GM20000 (cell line): ENCODE results near the gene STIM1.

Experiments used
- DNase-seq: peaks from one replicate; pipeline ENCODE4 v3.0.0; 2012; ENCODE audit warnings: low spot score
- TF ChIP-seq, protein P1 (sequence below): IDR thresholded peaks from 2 replicates; pipeline ENCODE4 v1.5.1; 2012; ENCODE audit warnings: mild to moderate bottlenecking, control low read depth; ENCODE audit errors: extremely low read depth, missing control alignments

STIM1 gene

DNA sequence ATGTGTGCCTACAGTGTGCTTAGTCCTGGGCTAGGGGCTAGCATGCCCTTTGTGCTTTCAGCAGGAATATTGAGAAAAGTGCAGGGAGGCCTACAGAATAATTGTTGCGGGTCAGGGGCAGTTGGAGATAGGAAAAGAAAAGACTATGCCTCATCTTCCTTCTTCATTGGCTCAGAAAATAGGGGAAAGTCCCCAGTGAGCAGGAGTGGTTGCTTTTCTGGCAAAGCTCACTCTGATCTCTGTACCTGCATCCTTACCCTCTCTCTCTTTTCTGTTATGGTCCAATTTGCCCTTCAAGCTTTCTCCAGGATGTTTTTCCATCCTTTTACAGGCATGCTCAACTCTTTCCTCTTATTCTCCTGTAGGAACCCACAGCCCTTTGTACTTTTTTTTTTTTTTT lies 209.6 kb downstream of the STIM1 start:
- TF ChIP-seq, protein P1, sequence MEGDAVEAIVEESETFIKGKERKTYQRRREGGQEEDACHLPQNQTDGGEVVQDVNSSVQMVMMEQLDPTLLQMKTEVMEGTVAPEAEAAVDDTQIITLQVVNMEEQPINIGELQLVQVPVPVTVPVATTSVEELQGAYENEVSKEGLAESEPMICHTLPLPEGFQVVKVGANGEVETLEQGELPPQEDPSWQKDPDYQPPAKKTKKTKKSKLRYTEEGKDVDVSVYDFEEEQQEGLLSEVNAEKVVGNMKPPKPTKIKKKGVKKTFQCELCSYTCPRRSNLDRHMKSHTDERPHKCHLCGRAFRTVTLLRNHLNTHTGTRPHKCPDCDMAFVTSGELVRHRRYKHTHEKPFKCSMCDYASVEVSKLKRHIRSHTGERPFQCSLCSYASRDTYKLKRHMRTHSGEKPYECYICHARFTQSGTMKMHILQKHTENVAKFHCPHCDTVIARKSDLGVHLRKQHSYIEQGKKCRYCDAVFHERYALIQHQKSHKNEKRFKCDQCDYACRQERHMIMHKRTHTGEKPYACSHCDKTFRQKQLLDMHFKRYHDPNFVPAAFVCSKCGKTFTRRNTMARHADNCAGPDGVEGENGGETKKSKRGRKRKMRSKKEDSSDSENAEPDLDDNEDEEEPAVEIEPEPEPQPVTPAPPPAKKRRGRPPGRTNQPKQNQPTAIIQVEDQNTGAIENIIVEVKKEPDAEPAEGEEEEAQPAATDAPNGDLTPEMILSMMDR = no peak
- no peak for DNase-seq

DNA sequence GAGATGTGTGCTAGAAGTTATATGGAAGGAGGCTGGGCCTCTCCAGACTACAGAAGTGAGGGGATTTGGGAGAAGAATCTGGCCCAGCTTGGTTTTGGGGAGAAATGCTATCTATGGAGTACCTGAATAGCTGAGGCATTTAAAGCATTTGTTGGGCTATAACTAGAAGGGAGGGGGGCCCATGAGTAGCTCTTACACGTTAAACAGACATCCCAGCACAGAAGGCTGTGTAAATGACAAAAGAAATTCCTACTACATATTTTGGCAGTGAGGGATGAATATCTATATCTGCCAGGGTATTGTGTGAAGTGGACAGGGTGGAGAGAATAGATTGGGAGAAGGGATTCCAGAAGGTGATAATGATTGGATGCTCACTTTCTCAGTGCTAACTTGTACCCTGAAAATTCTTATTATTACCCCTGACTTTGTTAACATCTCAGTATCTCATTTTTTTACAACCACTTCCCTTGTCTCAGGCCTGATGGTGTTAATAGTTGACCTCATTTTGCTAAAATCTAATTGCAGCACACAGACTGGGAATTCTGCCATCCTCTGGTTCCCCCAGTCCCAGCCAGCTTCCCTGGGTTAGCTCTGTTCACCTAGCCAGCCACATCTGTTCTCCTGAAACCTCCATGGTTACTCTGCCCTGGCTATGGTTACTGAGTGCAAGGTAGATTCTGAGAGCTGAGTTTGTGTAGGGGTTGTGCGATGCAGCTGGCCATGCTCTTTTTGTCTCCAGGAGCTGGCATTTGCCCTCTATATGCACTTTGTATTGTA lies 210.3 kb downstream of the STIM1 start:
- TF ChIP-seq, protein P1 = no peak
- no peak for DNase-seq

DNA sequence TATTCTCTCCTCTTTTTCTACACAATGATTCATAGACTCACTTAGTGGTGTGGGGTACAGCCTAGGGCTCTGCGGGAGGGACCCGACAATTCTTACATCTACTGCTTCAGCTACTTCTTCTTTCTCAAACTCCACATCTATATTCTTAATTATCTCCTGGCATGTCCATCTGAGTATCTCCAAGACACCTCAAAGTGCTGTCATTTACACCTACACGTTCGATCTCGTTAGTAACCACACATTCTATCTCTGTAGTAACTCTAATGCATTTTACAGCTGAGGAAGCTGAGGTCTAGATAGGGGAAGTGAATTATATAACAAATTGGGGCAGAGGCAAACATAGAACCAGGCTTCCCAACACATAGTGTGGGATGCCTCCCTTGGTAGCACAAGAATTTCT lies 211.4 kb downstream of the STIM1 start:
- TF ChIP-seq, protein P1 = no peak

DNA sequence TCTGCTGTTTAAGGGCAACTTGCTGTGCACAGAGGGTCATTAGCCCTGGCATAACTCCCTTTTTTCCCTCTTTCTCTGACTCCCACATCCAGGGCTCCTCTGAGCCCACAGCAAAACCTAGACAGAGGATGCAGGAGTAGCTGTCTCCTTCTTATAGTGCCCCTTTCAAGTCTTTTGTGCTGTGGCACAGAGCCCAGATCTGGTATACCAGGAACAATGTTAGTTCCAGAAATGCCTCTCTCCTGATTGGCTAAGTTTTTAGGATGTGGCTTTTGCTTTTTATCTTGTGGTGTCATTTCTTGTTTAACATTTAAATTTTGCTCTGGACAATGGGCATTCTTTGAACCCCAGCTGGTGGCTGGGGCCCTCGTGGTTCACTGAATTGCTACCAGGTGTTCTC lies 213.5 kb downstream of the STIM1 start:
- TF ChIP-seq, protein P1 = no peak
- DNase-seq = no peak

More for the DNA sequence above, 211.4 kb downstream of the STIM1 start:
- no peak for DNase-seq

DNA sequence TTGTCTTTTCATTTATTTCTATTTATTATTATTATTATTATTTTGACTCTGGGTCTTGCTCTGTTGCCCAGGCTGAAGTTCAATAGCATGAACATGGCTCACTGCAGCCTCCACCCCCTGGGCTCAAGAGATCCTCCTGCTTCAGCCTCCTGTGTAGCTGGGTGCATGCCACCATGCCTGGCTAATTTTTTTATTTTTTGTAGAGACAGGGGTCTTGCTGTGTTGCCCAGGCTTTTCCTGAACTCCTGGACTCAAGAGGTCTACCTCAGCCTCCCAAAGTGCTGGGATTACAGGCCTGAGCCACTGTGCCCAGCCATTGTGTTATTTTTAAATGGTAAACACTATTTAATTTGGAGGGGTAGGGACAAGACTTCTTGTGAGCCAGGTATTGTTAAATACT lies 215.9 kb downstream of the STIM1 start:
- TF ChIP-seq, protein P1 = no peak
- DNase-seq = no peak

DNA sequence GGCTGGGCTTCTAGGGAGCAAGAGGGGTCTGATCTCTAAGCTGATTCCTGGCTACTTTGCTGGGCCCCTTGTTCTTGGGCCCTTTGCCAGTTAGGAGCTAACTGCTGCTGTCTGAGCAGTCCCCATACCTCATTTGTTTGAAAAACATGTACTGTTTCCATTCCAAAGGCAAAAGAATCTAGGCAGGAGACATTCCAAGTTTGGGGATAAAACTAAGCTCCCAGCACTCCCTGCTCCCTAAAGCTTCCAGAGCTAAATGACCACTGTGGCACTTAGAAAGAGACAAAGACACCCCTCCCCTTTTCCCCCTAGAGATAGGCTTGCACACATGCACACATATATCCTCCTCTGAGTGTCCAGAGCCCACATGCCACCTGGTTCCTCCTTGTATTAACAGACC lies 216.4 kb downstream of the STIM1 start:
- DNase-seq = no peak
- TF ChIP-seq, protein P1 = no peak

DNA sequence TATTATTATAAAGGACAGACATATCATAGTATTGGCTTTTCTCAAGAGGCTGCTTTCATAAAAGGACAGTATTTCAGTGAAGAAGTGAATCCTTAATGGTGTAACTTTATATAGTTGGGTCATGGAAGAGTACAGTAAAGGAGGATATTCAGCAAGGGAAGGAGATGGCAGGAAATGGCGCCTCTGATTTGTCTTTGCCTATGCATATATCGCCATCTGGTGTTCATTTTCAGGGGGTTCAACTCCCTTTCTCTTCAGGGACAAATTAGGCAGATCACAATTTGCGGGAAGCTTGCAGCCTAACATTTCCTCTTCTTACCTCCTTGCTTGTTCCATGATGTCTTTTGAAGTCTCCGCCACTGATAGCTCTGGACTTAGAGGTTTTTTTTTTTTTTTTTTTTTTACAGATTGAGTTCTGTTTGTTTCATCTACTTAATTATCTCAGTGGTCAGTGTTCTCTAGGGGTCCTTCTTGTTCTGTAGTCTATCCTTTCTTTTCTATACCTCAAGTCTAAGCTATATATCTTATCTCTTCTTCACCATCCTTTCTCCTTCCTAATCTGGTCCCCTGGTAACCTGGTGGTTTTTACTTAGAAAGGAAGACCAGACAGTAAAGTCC lies 217.3 kb downstream of the STIM1 start:
- DNase-seq = peak; percentile 54
- TF ChIP-seq, protein P1 = peak; percentile 57
